HFF-Myc (cell line): ENCODE data around the gene LENG9.

Experiments
- DNase-seq: peaks from one replicate; pipeline ENCODE4 v3.0.0-alpha.2; 2011; ENCODE audit warnings: low read depth; ENCODE audit errors: extremely low read depth
- H3K4me3 ChIP-seq: replicated peaks from 2 replicates; pipeline ENCODE4 v1.5.1; 2011; ENCODE audit warnings: low read depth, mild to moderate bottlenecking, control low read depth, low read length
- CTCF ChIP-seq: IDR thresholded peaks from 2 replicates; pipeline ENCODE4 v1.5.1; 2012; ENCODE audit warnings: mild to moderate bottlenecking, low read depth, low read length, control low read depth; ENCODE audit errors: missing control alignments

Gene LENG9

DNA sequence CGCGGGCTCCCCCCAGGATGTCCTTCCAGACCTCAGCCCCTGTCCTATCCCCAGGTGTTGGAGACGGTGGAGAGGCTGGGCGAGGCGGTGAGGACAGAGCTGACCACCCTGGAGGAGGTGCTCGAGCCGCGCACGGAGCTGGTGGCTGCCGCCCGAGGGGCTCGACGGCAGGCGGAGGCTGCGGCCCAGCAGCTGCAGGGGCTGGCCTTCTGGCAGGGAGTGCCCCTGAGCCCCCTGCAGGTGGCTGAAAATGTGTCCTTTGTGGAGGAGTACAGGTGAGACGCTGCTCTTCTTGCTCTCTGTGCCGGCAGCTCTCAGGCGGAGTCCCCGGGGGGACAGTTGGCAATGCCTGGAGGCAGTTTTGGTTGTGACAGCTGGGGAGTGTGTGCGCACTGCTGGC lies 41.4 kb downstream of the LENG9 start:
- H3K4me3 ChIP-seq = no peak overlapping the region
- no peak for DNase-seq
- no peak for TF ChIP-seq CTCF

- no peak for DNase-seq
- H3K4me3 ChIP-seq = no peak overlapping the region
- TF ChIP-seq CTCF = no peak
Observed at GRCh38 chr19:54421521-54421920, 42.1 kb downstream of the LENG9 start.

GRCh38 chr19:54421169-54421516 lies 42.4 kb downstream of the LENG9 start:
- no peak overlapping the region for H3K4me3 ChIP-seq
- no peak for DNase-seq
- no peak for TF ChIP-seq CTCF

DNA sequence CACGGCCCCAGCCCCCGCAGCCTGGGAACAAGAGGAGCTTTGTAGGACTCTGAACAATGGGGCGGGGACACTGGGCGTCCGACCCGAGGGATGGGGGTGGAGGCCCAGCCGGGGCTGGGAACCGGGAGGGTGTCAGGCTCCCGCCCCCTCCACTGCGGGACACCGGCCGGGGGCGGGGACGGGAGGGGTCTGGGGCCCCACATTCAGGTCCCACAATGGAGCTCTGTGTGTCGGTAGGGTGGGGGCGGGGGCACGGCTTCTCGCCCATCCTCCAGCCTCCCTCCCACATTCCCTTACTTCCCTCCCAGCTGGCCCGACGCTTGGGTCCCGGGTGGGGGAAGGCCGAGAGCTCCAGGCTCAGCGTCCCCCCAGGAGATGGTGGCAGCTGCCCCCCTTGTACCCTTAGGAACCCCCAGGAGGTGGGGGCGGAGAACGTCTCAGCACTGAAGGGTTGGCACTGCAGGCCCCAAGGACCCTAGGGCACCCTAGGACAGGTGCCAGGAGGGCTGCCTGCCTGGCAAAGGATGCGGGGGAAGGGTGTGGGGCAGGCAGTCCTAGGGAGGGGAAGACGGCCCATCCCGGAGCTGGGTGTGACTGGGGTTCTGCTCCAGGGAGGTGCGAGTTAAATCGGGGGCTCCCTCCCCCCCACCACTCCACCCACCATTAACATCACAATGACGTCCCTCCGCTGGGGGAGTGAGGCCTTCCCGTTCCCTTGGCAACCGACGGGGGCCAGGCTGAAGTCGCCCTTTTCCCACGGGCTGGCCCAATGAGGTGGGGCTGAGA lies 43.0 kb downstream of the LENG9 start:
- no peak overlapping the region for H3K4me3 ChIP-seq
- TF ChIP-seq CTCF = no peak
- no peak for DNase-seq

DNA sequence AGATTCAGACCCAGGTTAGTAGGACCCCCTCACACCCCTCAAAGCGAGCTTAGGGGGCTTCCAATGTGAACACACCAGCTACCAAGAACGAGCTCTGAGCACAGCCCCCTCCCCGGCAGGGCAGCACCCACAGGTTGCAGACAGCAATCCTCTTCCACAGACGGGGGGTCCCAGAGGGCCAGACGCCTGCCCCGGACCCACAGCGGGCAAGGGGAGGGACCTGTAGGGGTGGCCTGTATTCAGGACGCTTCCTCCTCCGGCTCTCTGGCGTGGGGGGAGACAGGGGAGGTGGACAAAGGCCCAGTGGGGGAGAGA lies 43.6 kb downstream of the LENG9 start:
- H3K4me3 ChIP-seq = no peak overlapping the region
- TF ChIP-seq CTCF = no peak
- no peak for DNase-seq

DNA sequence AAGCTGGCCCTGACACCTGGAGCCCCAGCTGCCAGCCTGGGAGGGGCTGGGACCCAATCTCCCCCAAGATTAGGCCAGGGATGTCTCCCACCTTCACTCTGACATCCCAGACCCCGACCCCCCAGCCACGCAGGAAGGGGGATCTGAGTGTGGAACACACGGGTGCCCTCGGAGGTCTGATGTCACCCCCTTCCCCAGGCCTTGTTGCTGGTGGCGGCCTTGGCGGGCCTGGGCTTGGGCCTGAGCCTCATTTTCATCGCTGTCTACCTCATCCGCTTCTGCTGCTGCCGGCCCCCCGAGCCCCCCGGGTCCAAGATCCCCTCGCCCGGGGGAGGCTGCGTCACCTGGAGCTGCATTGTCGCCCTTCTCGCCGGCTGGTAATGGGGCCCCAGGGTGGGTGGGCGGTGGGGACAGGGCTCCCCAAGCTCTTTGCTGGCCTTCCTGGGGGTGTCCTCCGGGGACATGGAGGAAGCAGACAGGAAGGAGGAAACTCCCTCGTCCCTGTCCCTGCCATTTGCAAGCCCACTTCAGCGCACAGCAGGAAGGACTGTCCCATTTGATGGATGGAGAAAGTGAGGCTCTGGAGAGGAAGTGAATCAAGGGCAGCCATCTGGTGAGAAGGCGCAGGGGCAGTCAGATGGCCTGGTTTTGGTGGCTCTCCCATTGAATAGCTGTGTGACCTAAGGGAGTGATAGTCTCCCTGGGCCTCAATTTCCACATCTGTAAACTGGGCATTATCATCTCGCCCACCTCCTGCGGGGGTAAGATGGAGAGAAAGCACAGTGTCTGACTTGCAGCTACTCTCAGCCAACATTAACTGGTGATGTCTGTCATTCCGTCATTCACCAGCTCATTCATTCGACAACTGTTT lies 44.4 kb downstream of the LENG9 start:
- TF ChIP-seq CTCF = no peak
- H3K4me3 ChIP-seq = no peak overlapping the region
- no peak for DNase-seq
